ENCODE data around the gene AP1G2. TPM values are rescaled to one million over a fixed set of nuclear protein-coding genes. Genes with fewer than 3 reads are reported as not detected.

Gene AP1G2
- polyA plus RNA-seq, 2 donors, result 81.5 to 171 TPM

DNA sequence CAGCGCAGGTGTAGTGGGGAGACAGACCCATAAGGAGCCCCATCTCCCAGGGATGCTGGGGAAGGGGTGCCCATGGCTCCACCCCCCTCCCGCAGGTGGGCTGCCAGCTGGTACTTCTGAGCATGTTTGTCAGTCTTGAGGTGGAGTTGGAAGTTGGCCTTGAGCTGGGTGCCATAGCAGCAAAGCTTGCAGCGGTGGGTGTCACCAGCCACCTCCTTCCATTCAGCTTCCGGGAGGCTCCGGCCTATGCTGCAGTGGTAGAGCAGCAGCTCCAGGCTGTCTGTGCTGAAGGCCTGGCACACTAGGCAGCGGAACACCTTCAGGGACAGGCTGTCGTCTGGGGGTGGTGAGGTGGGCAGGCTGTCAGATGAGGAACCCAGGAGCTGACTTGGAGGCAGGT, 34.9 kb downstream of the AP1G2 start:
- H3K9me3 ChIP-seq (ENCODE audit: control insufficient read depth in 2 of 2, insufficient read depth in 1 of 2, low read depth in 1 of 2, low read length in 1 of 2), result no peaks in the 10 kb centered on the region
- no peaks in the 10 kb centered on the region for H3K27me3 ChIP-seq (ENCODE audit: control insufficient read depth in 1 of 2, insufficient read depth in 2 of 2, low read length in 2 of 2)
- H3K4me1 ChIP-seq (ENCODE audit: control insufficient read depth in 2 of 2, insufficient read depth in 2 of 2, low read length in 1 of 2), result no peaks in the 10 kb centered on the region
- no peaks in the 10 kb centered on the region for H3K36me3 ChIP-seq (ENCODE audit: control insufficient read depth in 2 of 2, insufficient read depth in 2 of 2, low read length in 1 of 2)
- WGBS, 2 donors, result 94 to 96% methylated on average over 7 of the region's 7 CpGs
- H3K27ac ChIP-seq (ENCODE audit: low read depth in 2 of 2, low read length in 1 of 2), result no peak overlapping the region
- H3K4me3 ChIP-seq (ENCODE audit: low read depth in 1 of 2, low read length in 2 of 2), result no peak overlapping the region

DNA sequence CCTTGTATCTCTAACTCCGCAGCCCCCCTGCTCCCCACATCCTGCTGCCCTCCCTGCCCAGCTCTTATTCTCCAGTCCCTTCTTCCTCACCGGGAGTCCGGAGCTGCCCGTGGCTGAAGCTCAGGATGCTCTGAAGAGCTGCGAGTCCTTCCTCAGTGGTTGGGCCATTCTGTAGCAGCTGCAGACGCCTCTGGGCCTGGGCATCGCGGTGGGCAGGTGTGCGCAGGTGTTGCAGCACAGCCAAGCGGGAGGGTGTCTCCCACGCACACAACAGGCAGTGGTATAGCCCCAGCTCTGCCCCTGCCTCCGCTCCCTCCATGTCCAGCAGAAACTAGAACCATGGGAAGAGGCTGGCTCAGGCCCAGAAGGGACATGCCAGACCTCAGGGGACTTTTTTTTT, 36.2 kb downstream of the AP1G2 start:
- 91 to 94% methylated on average over 12 of the region's 12 CpGs for WGBS, 2 donors
- Histone ChIP-seq H3K4me3 (ENCODE audit: low read depth in 1 of 2, low read length in 2 of 2) (no peak overlapping the region), H3K9me3 (ENCODE audit: control insufficient read depth in 2 of 2, insufficient read depth in 1 of 2, low read depth in 1 of 2, low read length in 1 of 2) (no peaks in the 10 kb centered on the region), H3K36me3 (ENCODE audit: control insufficient read depth in 2 of 2, insufficient read depth in 2 of 2, low read length in 1 of 2) (no peaks in the 10 kb centered on the region), H3K27ac (ENCODE audit: low read depth in 2 of 2, low read length in 1 of 2) (no peak overlapping the region), H3K27me3 (ENCODE audit: control insufficient read depth in 1 of 2, insufficient read depth in 2 of 2, low read length in 2 of 2) (no peaks in the 10 kb centered on the region), H3K4me1 (ENCODE audit: control insufficient read depth in 2 of 2, insufficient read depth in 2 of 2, low read length in 1 of 2) (no peaks in the 10 kb centered on the region)

DNA sequence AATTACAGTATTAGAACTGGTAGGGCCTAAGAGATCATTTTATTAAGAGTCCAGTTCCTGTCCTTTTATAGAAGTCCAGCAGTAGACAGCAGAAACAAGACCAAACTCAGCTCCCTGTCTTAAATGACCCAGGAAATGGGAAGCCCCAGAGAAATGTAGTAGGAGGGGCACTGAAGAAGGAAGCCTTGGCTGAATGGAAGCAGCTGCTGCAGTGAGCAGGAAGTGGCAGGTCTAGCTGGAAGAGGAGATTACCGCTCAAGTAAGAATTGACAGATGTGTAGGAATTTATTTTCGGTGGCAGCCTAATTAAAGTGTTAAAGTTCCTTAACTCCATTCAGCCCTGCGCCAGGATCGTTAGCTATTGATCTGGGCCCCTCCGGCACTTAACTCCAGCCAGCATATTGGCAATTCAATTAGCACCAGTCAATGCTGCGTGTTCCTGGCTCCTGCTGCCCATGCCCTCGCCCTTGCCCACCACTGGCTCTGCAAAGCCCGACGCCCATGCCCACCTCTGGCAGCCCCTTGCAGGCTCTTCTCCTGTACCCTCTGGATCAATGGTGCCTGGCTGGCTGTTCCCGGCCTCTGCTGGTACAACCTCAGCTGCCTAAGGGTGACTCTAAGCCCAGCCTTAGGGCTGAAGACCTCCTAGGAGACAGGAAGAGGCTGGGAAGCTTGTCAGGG, 37.1 kb downstream of the AP1G2 start:
- Histone ChIP-seq H3K27me3 (ENCODE audit: control insufficient read depth in 1 of 2, insufficient read depth in 2 of 2, low read length in 2 of 2) (no peaks in the 10 kb centered on the region), H3K36me3 (ENCODE audit: control insufficient read depth in 2 of 2, insufficient read depth in 2 of 2, low read length in 1 of 2) (no peaks in the 10 kb centered on the region), H3K27ac (ENCODE audit: low read depth in 2 of 2, low read length in 1 of 2) (no peak overlapping the region), H3K9me3 (ENCODE audit: control insufficient read depth in 2 of 2, insufficient read depth in 1 of 2, low read depth in 1 of 2, low read length in 1 of 2) (no peaks in the 10 kb centered on the region), H3K4me1 (ENCODE audit: control insufficient read depth in 2 of 2, insufficient read depth in 2 of 2, low read length in 1 of 2) (no peaks in the 10 kb centered on the region), H3K4me3 (ENCODE audit: low read depth in 1 of 2, low read length in 2 of 2) (no peak overlapping the region)
- whole genome bisulfite sequencing, 2 donors, result 75 to 79% methylated on average over 10 of the region's 10 CpGs

DNA sequence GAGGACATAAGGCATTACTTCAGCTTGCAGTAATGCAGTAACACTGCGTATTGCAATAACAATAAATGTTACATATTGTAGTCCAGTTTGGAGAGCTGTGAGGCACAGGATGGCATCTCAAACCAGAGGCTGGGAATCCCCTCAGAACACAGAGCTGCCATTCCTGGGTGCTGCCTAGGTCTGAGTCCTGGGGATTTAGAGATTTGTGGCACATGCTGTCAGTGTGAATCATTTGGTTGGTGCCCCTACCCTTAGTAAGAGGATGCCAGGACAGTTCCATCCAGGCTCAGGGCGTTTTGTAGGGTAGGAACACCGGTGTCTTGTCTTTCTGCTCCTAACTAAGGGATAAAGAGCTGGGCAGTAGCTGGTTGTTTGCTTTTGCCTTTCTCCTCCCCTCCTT, 38.6 kb downstream of the AP1G2 start:
- H3K4me1 ChIP-seq (ENCODE audit: control insufficient read depth in 2 of 2, insufficient read depth in 2 of 2, low read length in 1 of 2), result no peaks in the 10 kb centered on the region
- H3K9me3 ChIP-seq (ENCODE audit: control insufficient read depth in 2 of 2, insufficient read depth in 1 of 2, low read depth in 1 of 2, low read length in 1 of 2), result no peaks in the 10 kb centered on the region
- 85 to 96% methylated on average over 3 of the region's 3 CpGs for WGBS, 2 donors
- H3K27me3 ChIP-seq (ENCODE audit: control insufficient read depth in 1 of 2, insufficient read depth in 2 of 2, low read length in 2 of 2), result no peaks in the 10 kb centered on the region
- H3K4me3 ChIP-seq (ENCODE audit: low read depth in 1 of 2, low read length in 2 of 2), result no peak overlapping the region
- H3K36me3 ChIP-seq (ENCODE audit: control insufficient read depth in 2 of 2, insufficient read depth in 2 of 2, low read length in 1 of 2), result no peaks in the 10 kb centered on the region
- no peak overlapping the region for H3K27ac ChIP-seq (ENCODE audit: low read depth in 2 of 2, low read length in 1 of 2)

DNA sequence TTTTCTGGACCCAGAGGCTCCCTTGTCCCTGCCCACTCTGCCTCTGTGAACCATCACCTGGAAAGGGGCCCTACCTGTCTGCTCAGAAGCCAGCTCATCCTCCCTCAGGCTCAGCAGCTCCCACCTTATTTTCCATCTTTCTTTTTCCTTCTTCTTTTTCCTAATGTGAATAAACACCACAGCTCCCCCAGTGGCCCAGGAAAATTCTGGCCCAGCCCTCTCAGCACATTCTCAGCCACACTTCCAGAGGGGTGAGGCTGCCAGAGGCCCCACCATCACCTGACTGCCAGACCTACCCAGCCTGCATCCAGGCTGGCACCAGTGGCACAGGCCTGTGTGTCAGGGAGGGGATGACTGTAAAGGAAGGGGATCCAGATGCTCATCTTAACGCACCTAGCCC, 39.0 kb downstream of the AP1G2 start:
- WGBS, 2 donors, result 69 to 93% methylated on average over 1 of the region's 1 CpG
- Histone ChIP-seq H3K4me3 (ENCODE audit: low read depth in 1 of 2, low read length in 2 of 2) (no peak overlapping the region), H3K4me1 (ENCODE audit: control insufficient read depth in 2 of 2, insufficient read depth in 2 of 2, low read length in 1 of 2) (no peaks in the 10 kb centered on the region), H3K36me3 (ENCODE audit: control insufficient read depth in 2 of 2, insufficient read depth in 2 of 2, low read length in 1 of 2) (no peaks in the 10 kb centered on the region), H3K9me3 (ENCODE audit: control insufficient read depth in 2 of 2, insufficient read depth in 1 of 2, low read depth in 1 of 2, low read length in 1 of 2) (no peaks in the 10 kb centered on the region), H3K27me3 (ENCODE audit: control insufficient read depth in 1 of 2, insufficient read depth in 2 of 2, low read length in 2 of 2) (no peaks in the 10 kb centered on the region), H3K27ac (ENCODE audit: low read depth in 2 of 2, low read length in 1 of 2) (no peak overlapping the region)

DNA sequence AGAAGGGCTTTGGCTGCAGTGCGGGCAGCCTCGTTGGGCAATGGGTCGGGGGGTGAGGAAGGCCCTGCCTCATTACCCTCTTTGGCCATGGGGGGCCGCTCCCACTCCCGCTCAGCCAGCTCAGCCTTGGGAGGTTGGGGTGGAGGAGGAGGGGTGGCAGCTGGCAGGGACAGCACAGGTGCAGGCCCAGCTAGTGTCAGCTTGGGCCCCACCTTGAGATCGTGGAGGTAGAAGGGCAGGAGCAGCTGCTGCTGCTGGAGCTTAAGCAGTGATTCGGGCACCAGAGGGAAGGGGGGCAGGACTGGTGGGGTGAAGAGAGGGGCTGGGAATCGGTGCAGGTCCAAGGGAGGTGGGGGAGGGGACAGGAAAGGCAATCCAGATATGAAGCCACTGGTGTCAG, 42.0 kb downstream of the AP1G2 start:
- no peaks in the 10 kb centered on the region for H3K27me3 ChIP-seq (ENCODE audit: control insufficient read depth in 1 of 2, insufficient read depth in 2 of 2, low read length in 2 of 2)
- H3K9me3 ChIP-seq (ENCODE audit: control insufficient read depth in 2 of 2, insufficient read depth in 1 of 2, low read depth in 1 of 2, low read length in 1 of 2), result no peaks in the 10 kb centered on the region
- H3K4me3 ChIP-seq (ENCODE audit: low read depth in 1 of 2, low read length in 2 of 2), result no peak overlapping the region
- 77 to 83% methylated on average over 8 of the region's 8 CpGs for WGBS, 2 donors
- H3K27ac ChIP-seq (ENCODE audit: low read depth in 2 of 2, low read length in 1 of 2), result no peak overlapping the region
- H3K4me1 ChIP-seq (ENCODE audit: control insufficient read depth in 2 of 2, insufficient read depth in 2 of 2, low read length in 1 of 2), result no peaks in the 10 kb centered on the region
- H3K36me3 ChIP-seq (ENCODE audit: control insufficient read depth in 2 of 2, insufficient read depth in 2 of 2, low read length in 1 of 2), result no peaks in the 10 kb centered on the region

DNA sequence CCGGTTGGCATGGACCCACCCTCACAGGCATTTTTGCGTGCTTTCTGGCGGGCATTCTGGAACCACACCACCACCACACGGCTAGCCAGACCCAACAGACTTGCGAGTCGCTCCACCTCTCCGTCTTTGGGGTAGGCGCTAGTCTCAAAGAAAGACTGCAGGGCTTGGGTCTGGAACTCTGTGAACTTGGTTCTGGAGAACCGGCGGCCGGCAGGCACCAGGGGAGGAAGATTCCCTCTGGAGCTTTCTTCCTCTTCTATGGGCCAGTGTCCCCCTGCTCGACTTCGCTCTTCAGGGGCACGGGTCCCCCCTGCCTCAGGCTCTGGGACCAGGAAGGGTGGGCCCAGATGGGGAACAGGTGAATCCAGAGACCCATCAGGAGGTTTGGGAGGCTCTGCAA, 42.6 kb downstream of the AP1G2 start:
- Histone ChIP-seq H3K36me3 (ENCODE audit: control insufficient read depth in 2 of 2, insufficient read depth in 2 of 2, low read length in 1 of 2) (no peaks in the 10 kb centered on the region), H3K9me3 (ENCODE audit: control insufficient read depth in 2 of 2, insufficient read depth in 1 of 2, low read depth in 1 of 2, low read length in 1 of 2) (no peaks in the 10 kb centered on the region), H3K27ac (ENCODE audit: low read depth in 2 of 2, low read length in 1 of 2) (no peak overlapping the region), H3K4me1 (ENCODE audit: control insufficient read depth in 2 of 2, insufficient read depth in 2 of 2, low read length in 1 of 2) (no peaks in the 10 kb centered on the region), H3K4me3 (ENCODE audit: low read depth in 1 of 2, low read length in 2 of 2) (no peak overlapping the region), H3K27me3 (ENCODE audit: control insufficient read depth in 1 of 2, insufficient read depth in 2 of 2, low read length in 2 of 2) (no peaks in the 10 kb centered on the region)
- WGBS, 2 donors, result 93 to 94% methylated on average over 14 of the region's 14 CpGs

DNA sequence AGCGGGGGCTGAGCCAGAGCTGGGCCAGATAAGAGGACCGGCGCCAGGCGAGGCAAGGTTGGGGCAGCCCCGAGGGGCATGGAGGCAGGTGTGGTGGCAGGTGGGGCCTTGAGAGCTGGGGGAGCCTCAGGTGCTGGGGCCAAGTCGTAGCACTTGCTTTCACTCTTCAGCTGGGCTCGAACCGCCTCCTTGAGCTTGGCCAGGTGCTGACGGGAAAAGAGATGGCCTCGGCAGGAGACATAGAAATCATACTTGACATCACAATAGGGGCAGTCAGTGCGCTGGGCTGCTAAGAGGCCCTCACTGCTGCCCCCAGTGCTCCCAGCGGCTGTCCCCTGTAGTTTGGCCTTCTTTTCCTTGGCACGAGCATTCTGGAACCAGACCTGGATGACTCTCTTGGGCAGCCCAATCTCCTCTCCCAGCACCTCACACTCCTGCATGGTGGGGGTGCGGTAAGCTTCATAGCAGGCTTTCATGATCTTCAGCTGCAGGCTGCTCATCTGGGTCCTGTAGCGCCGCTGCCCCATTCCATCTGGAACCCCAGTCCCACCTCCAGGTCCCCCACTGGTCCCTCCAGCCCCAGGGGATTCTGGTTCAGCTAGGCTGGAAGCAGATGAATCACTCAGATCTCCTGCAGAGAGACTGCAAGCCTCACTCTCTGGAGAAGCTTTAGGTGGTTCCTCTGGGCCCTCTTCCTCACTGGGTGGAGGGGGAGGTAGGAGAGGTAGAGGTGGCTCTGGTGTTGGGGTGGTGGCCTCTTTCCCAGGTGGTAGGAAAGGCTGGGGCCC, 44.2 kb downstream of the AP1G2 start:
- Histone ChIP-seq H3K4me1 (ENCODE audit: control insufficient read depth in 2 of 2, insufficient read depth in 2 of 2, low read length in 1 of 2) (no peaks in the 10 kb centered on the region), H3K9me3 (ENCODE audit: control insufficient read depth in 2 of 2, insufficient read depth in 1 of 2, low read depth in 1 of 2, low read length in 1 of 2) (no peaks in the 10 kb centered on the region), H3K27ac (ENCODE audit: low read depth in 2 of 2, low read length in 1 of 2) (no peak overlapping the region), H3K27me3 (ENCODE audit: control insufficient read depth in 1 of 2, insufficient read depth in 2 of 2, low read length in 2 of 2) (no peaks in the 10 kb centered on the region), H3K36me3 (ENCODE audit: control insufficient read depth in 2 of 2, insufficient read depth in 2 of 2, low read length in 1 of 2) (no peaks in the 10 kb centered on the region), H3K4me3 (ENCODE audit: low read depth in 1 of 2, low read length in 2 of 2) (no peak overlapping the region)
- WGBS, 2 donors, result 88 to 91% methylated on average over 16 of the region's 16 CpGs

DNA sequence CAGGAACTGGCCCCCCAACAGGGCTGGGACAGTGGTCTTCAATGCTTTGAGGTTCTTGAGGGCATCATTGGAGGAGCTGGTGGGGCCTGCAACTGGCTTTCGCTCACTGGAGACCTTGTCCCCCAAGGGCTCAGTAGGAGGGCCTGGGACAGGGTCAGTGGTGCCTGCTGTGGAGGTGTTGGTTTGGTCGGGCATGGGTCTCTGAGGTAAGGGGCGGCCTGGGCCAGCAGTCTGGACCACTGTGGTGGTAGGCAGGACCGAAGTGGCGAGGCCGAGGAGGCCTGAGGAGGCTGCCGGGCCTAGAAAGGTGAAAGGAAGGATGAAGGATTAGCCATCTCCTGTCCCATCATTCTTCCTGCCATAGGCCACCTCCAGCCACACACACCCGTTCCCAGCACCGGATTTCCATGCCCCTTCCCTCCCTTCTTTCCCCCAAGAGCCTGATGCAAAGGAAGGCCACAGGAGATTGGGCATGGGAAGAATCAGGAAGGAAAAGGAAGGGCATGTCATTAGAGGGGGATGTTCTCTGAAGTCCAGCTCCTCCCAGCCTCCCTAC, 44.9 kb downstream of the AP1G2 start:
- Histone ChIP-seq H3K9me3 (ENCODE audit: control insufficient read depth in 2 of 2, insufficient read depth in 1 of 2, low read depth in 1 of 2, low read length in 1 of 2) (no peaks in the 10 kb centered on the region), H3K27me3 (ENCODE audit: control insufficient read depth in 1 of 2, insufficient read depth in 2 of 2, low read length in 2 of 2) (no peaks in the 10 kb centered on the region), H3K36me3 (ENCODE audit: control insufficient read depth in 2 of 2, insufficient read depth in 2 of 2, low read length in 1 of 2) (no peaks in the 10 kb centered on the region), H3K27ac (ENCODE audit: low read depth in 2 of 2, low read length in 1 of 2) (no peak overlapping the region), H3K4me1 (ENCODE audit: control insufficient read depth in 2 of 2, insufficient read depth in 2 of 2, low read length in 1 of 2) (no peaks in the 10 kb centered on the region), H3K4me3 (ENCODE audit: low read depth in 1 of 2, low read length in 2 of 2) (no peak overlapping the region)
- 83 to 89% methylated on average over 9 of the region's 9 CpGs for WGBS, 2 donors

All from esophagus (tissue), 2 donors.